ENCODE data around the gene SLFN5. TPM values are rescaled to one million over a fixed set of nuclear protein-coding genes. Genes with fewer than 3 reads are reported as not detected.
A peak's percentile ranks its signal among the peaks of the same experiment; 100 is the strongest.
"Not testable (repeated sequence)": the region's sequence is repeated elsewhere in the genome, so short reads cannot be mapped to it uniquely, and the experiment has no call there.

Gene SLFN5
- total RNA-seq, 1 experiment from 2014 or later, result 13.0 TPM

DNA sequence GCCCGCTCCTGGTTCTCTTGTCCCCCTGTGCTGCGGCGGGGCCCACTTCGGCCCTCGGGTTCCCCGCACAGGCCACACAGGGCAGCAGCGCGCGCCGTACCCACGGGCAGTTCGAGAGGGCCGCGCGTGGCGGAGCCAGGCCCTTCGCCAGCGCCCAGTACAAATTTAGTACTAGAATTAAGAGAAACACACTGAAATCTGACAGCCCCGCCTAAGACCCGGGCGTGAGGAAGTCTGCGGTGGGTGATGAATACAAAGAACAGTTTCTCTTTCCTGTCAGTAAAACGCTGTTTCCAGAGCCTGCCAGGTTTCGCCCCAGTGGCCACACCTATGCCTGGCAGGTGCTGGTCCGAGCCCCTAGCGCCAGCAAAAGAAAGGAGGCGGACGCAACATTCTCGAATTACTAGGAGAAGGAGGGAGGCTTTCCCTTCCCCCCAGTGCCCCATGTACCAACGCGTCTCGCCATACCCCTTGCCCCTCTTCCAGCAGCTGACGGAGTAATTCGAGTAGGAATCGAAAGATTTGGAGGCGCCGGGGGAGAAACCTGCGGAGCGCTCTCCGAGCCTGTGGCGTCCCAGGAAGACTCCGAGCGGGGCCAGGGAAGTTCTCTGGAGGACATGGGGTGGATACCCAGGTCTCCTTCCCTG, 591 bp upstream of the SLFN5 start:
- DNase-seq (ENCODE audit: low read depth), result peak; percentile 77

DNA sequence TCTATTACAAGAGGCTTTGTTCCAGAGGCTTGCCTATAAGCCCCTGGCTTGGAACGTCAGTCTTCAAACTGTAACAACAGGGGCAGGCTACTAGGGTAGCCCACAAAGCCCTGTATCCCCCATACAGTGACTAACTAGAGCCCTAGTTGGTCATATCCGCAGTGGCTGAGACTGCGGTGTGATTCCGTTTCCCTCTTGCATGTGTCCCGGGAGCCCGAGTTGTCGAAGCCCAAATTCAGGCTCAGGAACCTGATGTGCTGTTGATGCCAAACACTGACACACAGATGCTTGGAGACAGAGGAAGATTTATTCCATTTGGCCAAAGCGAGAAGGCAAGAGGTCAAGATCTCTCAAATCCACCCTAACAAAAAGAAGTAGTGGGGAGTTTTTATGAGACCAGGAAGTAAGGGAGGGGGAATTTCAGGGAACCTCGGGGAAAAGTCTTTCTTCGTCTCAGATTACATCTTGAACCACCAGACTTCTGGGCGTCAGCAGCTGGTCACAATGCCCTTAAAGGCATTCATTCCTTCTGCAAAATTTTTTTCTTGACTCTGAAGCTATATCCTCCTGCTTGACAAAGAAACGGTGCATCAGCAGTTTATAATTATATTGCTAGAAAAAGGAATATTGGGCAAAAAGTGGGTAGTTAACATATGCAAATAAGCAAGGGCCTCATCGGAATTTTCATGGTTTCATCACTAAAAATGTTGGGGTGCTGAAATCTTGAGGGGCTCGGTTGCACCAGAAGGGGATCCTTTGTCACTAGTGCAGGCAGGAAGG, 879 bp downstream of the SLFN5 start:
- peak; percentile 69 for DNase-seq (ENCODE audit: low read depth)

DNA sequence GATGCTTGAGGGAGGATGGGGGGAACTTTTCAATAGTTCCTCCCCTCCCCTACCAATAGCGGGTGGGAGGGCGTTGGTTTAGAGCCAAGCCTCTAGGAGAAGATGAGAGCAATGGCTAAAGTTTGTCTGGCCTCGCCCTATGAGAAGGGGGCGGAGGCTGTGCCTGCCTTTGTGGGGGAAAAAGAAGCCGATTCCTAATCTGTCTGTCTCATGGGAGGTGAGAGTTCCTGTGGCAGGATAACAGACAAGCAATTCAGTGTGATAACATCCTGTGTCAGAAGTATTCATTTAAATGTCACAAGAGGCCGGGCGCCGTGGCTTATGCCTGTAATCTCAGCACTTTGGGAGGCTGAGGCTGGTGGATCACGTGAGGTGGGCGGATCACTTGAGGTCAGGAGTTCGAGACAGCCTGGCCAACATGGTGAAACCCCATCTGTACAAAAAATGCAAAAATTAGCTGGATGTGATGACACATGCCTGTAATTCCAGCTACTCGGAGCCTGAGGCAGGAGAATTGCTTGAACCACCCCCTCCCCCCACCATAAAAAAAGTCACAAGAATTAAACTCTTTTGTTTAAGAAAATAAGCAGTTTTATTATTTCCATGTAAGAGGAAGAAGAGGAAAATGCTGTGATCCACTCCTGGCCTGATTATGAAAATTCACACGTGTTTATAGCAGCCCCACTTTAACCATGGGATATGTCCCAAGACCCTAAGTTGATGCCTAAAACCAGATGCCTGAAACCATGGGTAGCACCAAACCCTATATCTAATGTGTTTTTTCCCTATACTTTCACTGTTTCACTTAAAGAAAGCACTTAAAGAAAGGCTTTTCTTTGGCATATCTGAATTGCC, 1.7 kb downstream of the SLFN5 start:
- peak; percentile 95 for DNase-seq (ENCODE audit: low read depth)

DNA sequence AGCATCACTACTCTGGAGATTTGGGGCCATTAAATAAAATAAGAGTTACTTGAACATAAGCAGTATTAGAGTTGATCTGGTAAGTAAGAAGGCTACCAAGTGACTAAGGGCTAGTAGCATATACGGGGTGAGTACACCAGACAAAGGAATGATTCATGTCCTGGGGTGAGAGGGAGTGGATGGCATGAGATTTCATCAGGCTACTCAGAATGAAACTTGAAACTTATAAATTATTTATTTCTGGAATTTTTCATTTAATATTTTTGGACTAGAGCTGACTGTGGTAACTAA, 2.3 kb downstream of the SLFN5 start:
- peak; percentile 84 for DNase-seq (ENCODE audit: low read depth)

DNA sequence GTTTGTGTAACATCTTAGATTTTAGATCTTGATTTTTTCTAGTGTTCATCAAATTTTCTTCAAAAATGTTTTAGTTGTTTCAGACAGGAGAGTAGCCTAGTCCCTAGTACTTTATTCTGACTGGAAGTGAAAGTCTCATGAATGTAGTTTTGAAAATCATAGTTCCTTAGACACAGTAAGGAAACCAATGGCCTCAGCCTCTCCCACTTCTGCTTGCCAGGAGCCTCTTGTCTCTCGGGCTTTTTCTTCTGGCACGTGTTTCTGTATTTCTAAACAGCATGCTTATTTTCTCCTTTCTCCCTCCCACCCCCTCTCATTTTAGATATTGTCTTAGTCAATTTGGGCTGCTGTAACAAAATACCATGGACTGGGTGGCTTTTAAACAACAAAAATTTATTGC, 9.8 kb downstream of the SLFN5 start:
- DNase-seq (ENCODE audit: low read depth), result no peak

DNA sequence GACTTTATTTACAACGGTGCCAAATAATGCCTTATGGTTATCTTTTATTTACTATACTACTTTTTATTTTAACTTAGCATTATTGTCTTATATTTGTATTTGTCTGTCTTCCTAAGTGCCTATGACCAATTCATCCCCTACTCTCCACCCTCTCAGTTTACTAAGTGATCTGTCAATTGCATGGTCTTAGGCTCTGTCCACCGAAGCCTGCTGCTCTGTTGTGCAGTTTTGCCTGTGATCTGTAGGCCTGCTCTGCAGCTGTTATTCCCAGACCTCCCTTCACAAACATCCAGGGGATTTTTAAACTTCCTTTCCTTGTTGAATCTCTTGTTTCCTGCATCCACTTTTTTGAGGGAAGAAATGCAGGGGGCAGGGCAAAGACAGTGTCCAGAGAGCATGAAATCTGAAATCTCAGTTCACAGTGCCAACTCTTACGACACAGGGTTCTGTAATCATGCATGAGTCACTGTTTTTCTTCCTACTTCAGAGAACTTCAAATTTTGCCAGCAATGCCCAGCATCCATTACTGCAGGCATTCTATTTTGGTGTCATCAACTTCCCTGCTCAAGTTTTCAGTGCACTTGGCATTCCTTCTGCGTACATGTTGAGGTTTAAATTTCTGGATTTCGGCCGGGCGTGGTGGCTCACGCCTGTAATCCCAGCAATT, 11.4 kb downstream of the SLFN5 start:
- peak; percentile 97 for DNase-seq (ENCODE audit: low read depth)

DNA sequence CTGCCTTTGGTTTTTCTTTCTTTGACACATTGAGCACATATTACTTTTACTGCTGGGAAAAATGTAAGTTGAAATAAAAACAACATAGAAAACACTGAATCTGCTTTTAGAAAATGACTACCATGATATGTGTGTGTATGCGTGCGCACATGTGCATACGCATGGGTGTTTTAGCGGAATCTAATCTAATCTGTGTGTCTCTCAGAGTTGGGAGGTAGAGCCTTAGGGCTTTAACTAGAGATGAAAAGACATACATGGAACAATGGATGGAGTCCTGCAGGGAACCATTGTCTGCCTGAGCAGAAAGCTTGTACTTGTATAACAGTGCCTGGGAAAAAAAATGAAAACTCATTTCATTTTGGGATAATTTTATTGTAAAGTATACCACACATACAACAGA, 12.4 kb downstream of the SLFN5 start:
- DNase-seq (ENCODE audit: low read depth), result no peak

DNA sequence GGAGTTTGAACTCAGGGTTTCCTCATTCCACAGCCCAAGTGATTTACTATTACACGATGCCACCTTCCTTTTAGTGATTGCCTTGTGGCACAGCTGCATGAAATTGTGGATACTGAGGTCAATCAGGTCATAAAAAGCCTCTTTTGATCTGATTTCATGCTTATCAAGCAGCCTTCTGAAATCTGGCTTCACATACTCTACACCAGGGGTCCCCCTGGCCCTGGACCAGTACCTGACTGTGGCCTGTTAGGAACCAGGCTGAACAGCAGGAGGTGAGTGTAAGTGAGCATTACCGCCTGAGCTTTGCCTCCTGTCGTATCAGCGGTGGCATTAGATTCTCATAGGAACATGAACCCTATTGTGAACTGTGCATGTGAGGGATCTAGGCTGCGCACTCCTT, 13.8 kb downstream of the SLFN5 start:
- DNase-seq (ENCODE audit: low read depth), result no peak

DNA sequence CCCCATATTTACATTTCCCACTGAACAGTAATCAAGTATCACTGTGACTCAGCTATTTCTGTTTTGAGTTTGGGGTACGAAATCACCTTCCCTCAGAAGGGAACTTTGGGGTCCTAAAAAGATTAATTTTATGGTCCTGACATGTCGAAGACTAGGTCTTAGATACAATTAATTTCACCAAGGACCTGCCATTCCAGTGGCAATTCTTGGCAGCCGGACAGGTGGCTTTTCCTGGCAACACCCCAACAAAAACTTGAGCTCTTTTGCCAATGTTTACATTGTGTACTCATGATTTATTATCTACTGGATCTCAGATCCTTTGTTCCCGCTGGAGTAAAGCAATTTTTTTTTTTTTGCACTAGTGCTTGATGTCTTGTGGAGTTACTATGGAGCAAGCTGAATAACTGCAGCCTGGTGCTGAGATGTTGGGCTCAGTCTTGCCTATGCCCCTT, 14.4 kb downstream of the SLFN5 start:
- DNase-seq (ENCODE audit: low read depth), result peak; percentile 72

DNA sequence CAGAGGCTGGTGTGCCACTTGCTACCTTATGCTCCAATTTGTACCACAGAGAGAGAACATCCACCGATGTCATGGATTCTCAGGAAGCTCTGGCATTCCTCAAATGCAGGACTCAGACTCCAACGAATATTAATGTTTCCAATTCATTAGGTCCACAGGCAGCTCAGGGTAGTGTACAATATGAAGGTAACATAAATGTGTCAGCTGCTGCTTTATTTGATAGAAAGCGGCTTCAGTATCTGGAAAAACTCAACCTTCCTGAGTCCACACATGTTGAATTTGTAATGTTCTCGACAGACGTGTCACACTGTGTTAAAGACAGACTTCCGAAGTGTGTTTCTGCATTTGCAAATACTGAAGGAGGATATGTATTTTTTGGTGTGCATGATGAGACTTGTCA, 16.1 kb downstream of the SLFN5 start:
- no peak for DNase-seq (ENCODE audit: low read depth)

DNA sequence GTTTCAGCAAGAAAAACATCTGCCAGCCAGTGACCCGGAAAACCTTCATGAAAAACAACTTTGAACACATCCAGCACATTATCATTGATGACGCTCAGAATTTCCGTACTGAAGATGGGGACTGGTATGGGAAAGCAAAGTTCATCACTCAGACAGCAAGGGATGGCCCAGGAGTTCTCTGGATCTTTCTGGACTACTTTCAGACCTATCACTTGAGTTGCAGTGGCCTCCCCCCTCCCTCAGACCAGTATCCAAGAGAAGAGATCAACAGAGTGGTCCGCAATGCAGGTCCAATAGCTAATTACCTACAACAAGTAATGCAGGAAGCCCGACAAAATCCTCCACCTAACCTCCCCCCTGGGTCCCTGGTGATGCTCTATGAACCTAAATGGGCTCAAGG, 22.2 kb downstream of the SLFN5 start:
- DNase-seq (ENCODE audit: low read depth), result no peak

DNA sequence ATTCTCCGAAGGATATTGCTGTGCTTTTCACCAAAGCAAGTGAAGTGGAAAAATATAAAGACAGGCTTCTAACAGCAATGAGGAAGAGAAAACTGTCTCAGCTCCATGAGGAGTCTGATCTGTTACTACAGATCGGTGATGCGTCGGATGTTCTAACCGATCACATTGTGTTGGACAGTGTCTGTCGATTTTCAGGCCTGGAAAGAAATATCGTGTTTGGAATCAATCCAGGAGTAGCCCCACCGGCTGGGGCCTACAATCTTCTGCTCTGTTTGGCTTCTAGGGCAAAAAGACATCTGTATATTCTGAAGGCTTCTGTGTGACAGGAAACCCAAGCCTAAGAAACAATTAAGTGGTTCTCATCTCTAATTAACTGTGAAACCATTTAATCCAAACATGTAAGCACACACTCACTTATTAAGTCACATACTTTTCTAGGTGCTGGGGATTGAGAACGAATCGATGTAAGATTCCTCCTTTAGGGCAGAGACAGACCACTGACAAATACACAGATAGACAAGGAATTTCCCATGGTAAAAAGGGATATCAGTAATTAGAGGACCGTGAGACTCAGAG, 22.8 kb downstream of the SLFN5 start:
- no peak for DNase-seq (ENCODE audit: low read depth)

DNA sequence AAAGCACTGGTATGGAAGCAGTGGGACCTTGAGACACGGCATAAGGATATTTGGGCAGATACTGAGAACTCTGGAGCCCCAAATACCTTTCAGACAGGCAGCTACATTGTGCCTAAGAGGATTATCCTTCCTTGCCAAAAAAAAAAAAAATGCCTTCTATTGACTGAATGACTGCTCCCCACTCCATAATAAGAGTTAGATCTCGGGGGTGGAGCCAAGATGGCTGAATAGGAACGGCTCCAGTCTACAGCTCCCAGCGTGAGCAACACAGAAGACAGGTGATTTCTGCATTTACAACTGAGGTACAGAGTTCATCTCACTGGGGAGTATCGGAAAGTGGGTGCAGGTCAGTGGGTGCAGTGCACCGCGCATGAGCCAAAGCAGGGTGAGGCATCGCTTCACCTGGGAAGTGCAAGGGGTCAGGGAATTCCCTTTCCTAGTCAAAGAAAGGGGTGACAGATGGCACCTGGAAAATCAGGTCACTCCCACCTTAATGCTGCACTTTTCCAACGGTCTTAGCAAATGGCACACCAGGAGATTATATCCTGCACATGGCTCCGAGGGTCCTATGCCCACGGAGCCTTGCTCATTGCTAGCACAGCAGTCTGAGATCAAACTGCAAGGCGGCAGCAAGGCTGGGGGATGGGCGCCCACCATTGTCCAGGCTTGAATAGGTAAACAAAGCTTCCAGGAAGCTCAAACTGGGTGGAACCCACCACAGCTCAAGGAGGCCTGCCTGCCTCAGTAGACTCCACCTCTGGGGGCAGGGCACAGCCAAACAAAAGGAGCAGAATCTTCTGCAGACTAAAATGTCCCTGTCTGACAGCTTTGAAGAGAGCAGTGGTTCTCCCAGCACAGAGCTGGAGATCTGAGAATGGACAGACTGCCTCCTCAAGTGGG, 31.5 kb downstream of the SLFN5 start:
- DNase-seq (ENCODE audit: low read depth), result not testable (repeated sequence)

DNA sequence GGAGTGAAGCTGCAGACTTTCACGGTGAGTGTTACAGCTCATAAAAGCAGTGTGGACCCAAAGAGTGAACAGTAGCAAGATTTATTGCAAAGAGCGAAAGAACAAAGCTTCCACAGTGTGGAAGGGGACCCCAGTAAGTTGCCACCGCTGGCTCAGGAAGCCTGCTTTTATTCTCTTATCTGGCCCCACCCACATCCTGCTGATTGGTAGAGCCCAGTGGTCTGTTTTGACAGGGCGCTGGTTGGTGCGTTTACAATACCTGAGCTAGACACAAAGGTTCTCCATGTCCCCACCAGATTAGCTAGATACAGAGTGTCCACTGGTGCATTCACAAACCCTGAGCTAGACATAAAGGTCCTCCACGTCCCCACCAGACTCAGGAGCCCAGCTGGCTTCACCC, 35.6 kb downstream of the SLFN5 start:
- DNase-seq (ENCODE audit: low read depth), result not testable (repeated sequence)

DNA sequence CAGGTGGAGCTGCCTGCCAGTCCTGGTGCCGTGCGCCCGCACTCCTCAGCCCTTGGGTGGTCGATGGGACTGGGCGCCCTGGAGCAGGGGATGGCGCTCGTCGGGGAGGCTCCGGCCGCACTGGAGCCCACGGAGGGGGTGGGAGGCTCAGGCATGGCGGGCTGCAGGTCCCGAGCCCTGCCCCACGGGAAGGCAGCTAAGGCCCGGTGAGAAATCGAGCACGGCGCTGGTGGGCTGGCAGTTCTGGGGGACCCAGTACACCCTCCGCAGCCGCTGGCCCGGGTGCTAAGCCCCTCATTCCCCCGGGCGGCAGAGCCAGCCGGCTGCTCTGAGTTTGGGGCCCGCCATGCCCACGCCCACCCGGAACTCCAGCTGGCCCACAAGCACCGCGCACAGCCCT, 36.0 kb downstream of the SLFN5 start:
- not testable (repeated sequence) for DNase-seq (ENCODE audit: low read depth)

DNA sequence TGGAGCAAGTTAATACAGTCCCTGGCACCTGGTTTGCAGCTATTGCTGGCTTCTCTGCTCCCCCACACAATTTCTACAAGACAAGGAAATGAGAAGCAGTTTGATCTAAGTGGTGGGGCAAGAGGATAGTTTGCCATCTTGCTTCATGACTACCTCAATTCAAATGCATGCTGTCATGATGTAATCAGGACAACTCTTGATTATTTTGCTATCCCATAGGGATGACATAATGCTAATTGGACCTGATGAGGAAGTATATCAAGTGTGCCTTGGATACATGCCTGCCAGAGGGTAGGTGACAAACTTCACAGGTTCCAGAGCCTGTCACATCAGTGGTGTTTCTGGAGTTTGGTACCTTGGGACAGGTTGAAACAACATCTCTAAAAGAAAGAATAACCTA, 40.9 kb downstream of the SLFN5 start:
- no peak for DNase-seq (ENCODE audit: low read depth)

DNA sequence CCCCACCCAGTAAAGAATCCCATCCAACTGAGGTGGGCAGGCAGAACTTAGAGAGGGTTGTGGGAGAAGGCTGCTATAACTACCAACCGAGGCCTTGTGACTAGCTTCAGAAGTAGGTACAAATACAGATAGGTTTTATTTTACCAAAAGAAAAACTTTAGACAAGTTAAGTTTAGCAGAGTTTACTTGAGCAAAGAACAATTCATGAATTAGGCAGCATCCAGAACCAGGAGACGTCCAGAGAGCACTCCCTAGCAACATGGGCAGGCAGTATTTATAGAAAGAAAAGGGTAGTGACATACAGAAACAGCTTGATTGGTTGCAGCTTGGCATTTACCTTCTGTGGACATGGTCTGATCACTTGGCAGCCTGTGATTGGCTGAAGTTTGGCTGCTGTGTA, 42.1 kb downstream of the SLFN5 start:
- DNase-seq (ENCODE audit: low read depth), result no peak

DNA sequence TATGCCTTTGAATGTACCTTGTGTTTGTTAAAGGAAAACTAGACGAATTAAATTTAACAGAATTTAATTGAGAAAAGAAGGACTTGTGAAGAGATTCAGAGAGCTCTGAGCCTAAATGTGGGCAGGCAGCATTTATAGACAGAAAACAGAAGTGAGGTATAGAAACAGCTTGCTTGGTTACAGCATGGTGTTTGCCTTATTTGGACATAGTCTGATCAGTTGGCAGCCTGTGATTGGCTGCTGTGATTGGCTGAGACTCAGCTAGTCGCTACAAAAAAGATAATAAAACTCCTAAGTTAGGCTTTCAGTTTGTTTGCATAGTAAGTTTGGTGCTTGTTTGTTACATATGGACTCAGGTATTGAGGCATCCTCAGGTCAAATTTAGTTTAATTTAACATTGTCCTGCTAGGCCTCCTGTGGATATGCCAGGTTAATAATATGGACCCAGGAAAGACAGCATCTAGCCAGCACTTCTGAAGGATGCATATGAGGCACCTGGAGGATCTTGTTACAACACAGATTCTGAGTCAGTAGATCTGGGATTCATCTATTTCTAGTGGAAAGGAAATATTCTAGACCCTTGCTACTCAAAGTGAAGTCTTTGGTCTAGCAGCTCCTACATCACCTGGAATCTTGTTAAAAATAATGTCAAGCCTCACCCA, 43.4 kb downstream of the SLFN5 start:
- no peak for DNase-seq (ENCODE audit: low read depth)

DNA sequence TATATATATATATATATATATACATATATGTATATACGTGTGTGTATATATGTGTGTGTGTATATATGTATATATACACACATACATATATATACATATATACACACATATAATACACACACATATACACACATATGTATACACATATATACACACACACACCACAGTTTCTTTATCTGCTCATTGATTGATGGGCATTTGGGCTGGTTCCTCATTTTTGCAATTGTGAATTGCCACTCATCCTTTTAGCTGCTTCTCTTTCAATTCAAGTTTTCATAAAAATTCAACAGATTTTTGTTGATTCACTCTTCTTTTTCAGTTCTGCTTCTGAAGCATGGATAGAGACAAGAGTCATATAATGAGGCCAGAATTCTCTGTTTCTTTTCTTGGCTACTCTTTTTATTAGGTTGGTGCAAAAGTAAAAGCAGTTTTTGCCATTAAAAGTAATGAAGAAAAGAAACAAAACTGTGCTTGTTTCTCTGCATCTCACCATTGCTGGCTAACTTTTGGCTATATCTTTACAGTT, 44.5 kb downstream of the SLFN5 start:
- DNase-seq (ENCODE audit: low read depth), result no peak

DNA sequence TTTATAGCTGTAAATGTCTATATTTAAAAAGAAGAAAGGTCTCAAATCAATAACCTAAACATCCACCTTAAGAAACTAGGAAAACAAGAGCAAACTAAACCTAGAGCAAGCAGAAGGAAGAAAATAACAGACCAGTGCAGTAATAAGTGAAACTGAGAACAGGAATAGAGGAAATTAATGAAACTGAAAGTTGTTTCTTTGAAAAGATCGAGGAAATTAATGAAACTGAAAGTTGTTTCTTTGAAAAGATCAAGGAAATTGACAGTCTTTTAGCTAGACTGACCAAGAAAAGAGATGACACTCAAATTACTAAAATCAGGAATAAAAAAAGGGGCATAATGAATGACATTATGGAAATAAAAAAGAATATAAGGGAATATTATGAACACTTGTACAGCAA, 46.4 kb downstream of the SLFN5 start:
- DNase-seq (ENCODE audit: low read depth), result no peak
